H1 (cell line): ENCODE measurements around the gene NKAIN2. TPM values are rescaled to one million over a fixed set of nuclear protein-coding genes. Genes with fewer than 3 reads are reported as not detected.

ENCODE experiments used
- CTCF ChIA-PET: fragments of 300-600 bp; sonication (Branson Sonifier 250); formaldehyde crosslinking; loops from one replicate; lab custom pipeline; 2021; ENCODE audit not compliant: partially characterized antibody; lab: Charles Lee
- POLR2A ChIA-PET: fragments of 300-600 bp; sonication (Branson Sonifier 250); formaldehyde crosslinking; loops from one replicate; lab custom pipeline; 2021; ENCODE audit warnings: inconsistent platforms; ENCODE audit not compliant: partially characterized antibody; lab: Charles Lee
- DNase-seq, 2 experiments: peaks; one replicate each; pipeline versions ENCODE4 v3.0.0 to v3.0.0-alpha.2; 2010 to 2022; ENCODE audit warnings: low spot score in 2 of 2, low read depth in 1 of 2, mixed read lengths in 1 of 2
- FAIRE-seq: peaks from 2 replicates; lab custom pipeline; 2011; peaks lifted over from hg19 to GRCh38; lab: Jason Lieb, UNC
- H2AFZ ChIP-seq: 2 replicates; pipeline ENCODE4 v1.8.1; 2012; ENCODE audit warnings: low read length, inconsistent platforms
- H2AK5ac ChIP-seq: 2 replicates; pipeline ENCODE4 v1.6.1; 2013; ENCODE audit warnings: low read depth, low read length
- H2BK120ac ChIP-seq: replicated peaks from 2 replicates; pipeline ENCODE3; 2013; ENCODE audit warnings: low read depth, low read length, inconsistent platforms
- H2BK12ac ChIP-seq: 2 replicates; pipeline ENCODE4 v1.6.1; 2013; ENCODE audit warnings: low read depth, low read length
- H2BK15ac ChIP-seq: 2 replicates; pipeline ENCODE4 v1.6.1; 2013; ENCODE audit warnings: low read length
- H2BK20ac ChIP-seq: 2 replicates; pipeline ENCODE4 v1.6.1; 2013; ENCODE audit warnings: low read length
- H2BK5ac ChIP-seq: 2 replicates; pipeline ENCODE4 v1.6.1; 2013; ENCODE audit warnings: low read depth, low read length
- H3K14ac ChIP-seq: 2 replicates; pipeline ENCODE4 v1.6.1; 2013; ENCODE audit warnings: inconsistent platforms; ENCODE audit not compliant: insufficient read length
- H3K18ac ChIP-seq: 2 replicates; pipeline ENCODE4 v1.6.1; 2013; ENCODE audit warnings: low read length; ENCODE audit errors: extremely low read depth
- H3K23ac ChIP-seq: 2 replicates; pipeline ENCODE4 v1.6.1; 2013; ENCODE audit warnings: inconsistent platforms; ENCODE audit not compliant: insufficient read length
- H3K23me2 ChIP-seq: 2 replicates; pipeline ENCODE4 v1.6.1; 2013; ENCODE audit warnings: low read depth, low read length
- H3K27ac ChIP-seq: 2 replicates; pipeline ENCODE4 v1.6.1; 2011; ENCODE audit warnings: low read depth, low read length, inconsistent platforms
- H3K27me3 ChIP-seq, 4 experiments: replicated peaks in 1 of 4; 1 replicate in 1 of 4; 2 replicates in 3 of 4; pipeline versions ENCODE4 v1.6.1 to v1.8.1; 2011 to 2013; ENCODE audit warnings: low read length in 3 of 4, mild to moderate bottlenecking in 3 of 4, inconsistent platforms in 2 of 4, mixed read lengths in 2 of 4, moderate library complexity in 1 of 4; ENCODE audit not compliant: control insufficient read depth in 3 of 4, insufficient read depth in 3 of 4; ENCODE audit errors: extremely low read depth in 1 of 4
- H3K36me3 ChIP-seq, 4 experiments: 2 replicates each; pipeline versions ENCODE4 v1.6.1 to v1.8.1; 2011 to 2013; ENCODE audit warnings: mild to moderate bottlenecking in 4 of 4, low read length in 3 of 4, moderate library complexity in 2 of 4, control low read depth in 1 of 4, inconsistent platforms in 1 of 4; ENCODE audit not compliant: insufficient read depth in 4 of 4, control insufficient read depth in 2 of 4
- H3K4ac ChIP-seq: replicated peaks from 2 replicates; pipeline ENCODE3; 2013; ENCODE audit warnings: low read length, low read depth, mixed read lengths, inconsistent platforms; ENCODE audit not compliant: insufficient read length
- H3K4me1 ChIP-seq, 4 experiments: replicated peaks in 1 of 4; 1 replicate in 1 of 4; 2 replicates in 3 of 4; pipeline versions ENCODE4 v1.6.1 to v1.8.1; 2011 to 2013; ENCODE audit warnings: low read length in 3 of 4, inconsistent platforms in 2 of 4, mixed read lengths in 1 of 4; ENCODE audit not compliant: insufficient read depth in 4 of 4, control insufficient read depth in 3 of 4
- H3K4me2 ChIP-seq, 2 experiments: 2 replicates each; pipeline versions ENCODE4 v1.6.1 to v1.8.1; 2011 to 2013; ENCODE audit warnings: low read depth in 2 of 2, low read length in 2 of 2, control low read depth in 1 of 2, inconsistent platforms in 1 of 2, mild to moderate bottlenecking in 1 of 2; ENCODE audit not compliant: insufficient read depth in 1 of 2
- H3K4me3 ChIP-seq, 4 experiments: fragments of 200-600, 300-600 bp in 1 of 4; sonication (generic), shearing (Covaris generic), sonication (Bioruptor Twin) in 1 of 4; 2 replicates each; pipeline versions ENCODE4 v1.5.1 to v1.8.1; 2011 to 2016; ENCODE audit warnings: low read length in 4 of 4, low read depth in 3 of 4, control low read depth in 2 of 4, inconsistent platforms in 2 of 4, mild to moderate bottlenecking in 2 of 4, mixed read lengths in 1 of 4, moderate library complexity in 1 of 4; ENCODE audit not compliant: insufficient read depth in 2 of 4; ENCODE audit errors: extremely low read depth in 1 of 4
- H3K56ac ChIP-seq: replicated peaks from 2 replicates; pipeline ENCODE3; 2013; ENCODE audit warnings: low read depth, mild to moderate bottlenecking, mixed read lengths, low read length, inconsistent platforms; ENCODE audit not compliant: insufficient read length
- H3K79me1 ChIP-seq: 2 replicates; pipeline ENCODE4 v1.6.1; 2013; ENCODE audit warnings: low read depth, low read length, control low read depth
- H3K79me2 ChIP-seq, 2 experiments: 2 replicates each; pipeline versions ENCODE4 v1.6.1 to v1.8.1; 2012 to 2013; ENCODE audit warnings: low read length in 2 of 2, mild to moderate bottlenecking in 2 of 2, inconsistent platforms in 1 of 2; ENCODE audit not compliant: insufficient read depth in 2 of 2, control insufficient read depth in 1 of 2
- H3K9ac ChIP-seq, 4 experiments: replicated peaks in 1 of 4; 1 replicate in 1 of 4; 2 replicates in 3 of 4; pipeline versions ENCODE4 v1.6.1 to v1.8.1; 2011 to 2013; ENCODE audit warnings: low read depth in 3 of 4, low read length in 3 of 4, control low read depth in 2 of 4, mild to moderate bottlenecking in 2 of 4, moderate library complexity in 2 of 4, inconsistent platforms in 1 of 4; ENCODE audit errors: extremely low read depth in 1 of 4
- H3K9me3 ChIP-seq, 2 experiments: 2 replicates each; pipeline versions ENCODE4 v1.6.1 to v1.8.1; 2012 to 2013; ENCODE audit warnings: mild to moderate bottlenecking in 2 of 2, moderate library complexity in 2 of 2, control low read depth in 1 of 2, inconsistent platforms in 1 of 2, low read depth in 1 of 2, low read length in 1 of 2, mixed read lengths in 1 of 2; ENCODE audit not compliant: insufficient read depth in 2 of 2
- H4K20me1 ChIP-seq, 2 experiments: replicated peaks in 1 of 2; 2 replicates each; pipeline versions ENCODE3 to v1.8.1; 2011 to 2013; ENCODE audit warnings: inconsistent platforms in 2 of 2, low read length in 2 of 2, mild to moderate bottlenecking in 1 of 2; ENCODE audit not compliant: insufficient read depth in 2 of 2, control insufficient read depth in 1 of 2
- H4K5ac ChIP-seq: 2 replicates; pipeline ENCODE4 v1.6.1; 2013; ENCODE audit warnings: low read length, low read depth, mixed read lengths, inconsistent platforms; ENCODE audit not compliant: insufficient read length
- H4K8ac ChIP-seq: 2 replicates; pipeline ENCODE4 v1.8.0; 2013; ENCODE audit warnings: mild to moderate bottlenecking, moderate library complexity, low read length, inconsistent platforms; ENCODE audit not compliant: insufficient read depth; ENCODE audit errors: extremely low read depth
- H4K91ac ChIP-seq: replicated peaks from 2 replicates; pipeline ENCODE3; 2013; ENCODE audit warnings: low read length, mixed read lengths, inconsistent platforms; ENCODE audit not compliant: insufficient read length
- BRCA1 ChIP-seq: IDR thresholded peaks from 2 replicates; pipeline ENCODE4 v1.6.1; 2012; ENCODE audit warnings: low read depth, low read length, improper control_type of control experiment
- CHD2 ChIP-seq: IDR thresholded peaks from 2 replicates; pipeline ENCODE4 v1.6.1; 2012; ENCODE audit warnings: low read length, improper control_type of control experiment
- CREB1 ChIP-seq: IDR thresholded peaks from 2 replicates; pipeline ENCODE4 v1.6.1; 2012; ENCODE audit warnings: inconsistent platforms
- EGR1 ChIP-seq: IDR thresholded peaks from 2 replicates; pipeline ENCODE4 v1.6.1; 2011; ENCODE audit warnings: low read depth, low read length, borderline replicate concordance
- GABPA ChIP-seq: IDR thresholded peaks from 2 replicates; pipeline ENCODE4 v1.6.1; 2011; ENCODE audit warnings: mild to moderate bottlenecking, low read length, moderate library complexity, borderline replicate concordance; ENCODE audit not compliant: insufficient read depth
- KDM4A ChIP-seq: IDR thresholded peaks from one replicate; pipeline ENCODE4 v1.7.1; 2012; ENCODE audit warnings: low read depth, mild to moderate bottlenecking, moderate library complexity, low read length, inconsistent platforms; ENCODE audit not compliant: severe bottlenecking
- KDM5A ChIP-seq: fragments of 200-600 bp; IDR thresholded peaks from 2 replicates; pipeline ENCODE4 v1.7.1; 2012; ENCODE audit warnings: mild to moderate bottlenecking, low read length, inconsistent platforms, mixed read lengths
- PHF8 ChIP-seq: fragments of 200-600 bp; sonication (generic); conservative IDR thresholded peaks from 2 replicates; pipeline ENCODE4 v1.7.1; 2012; ENCODE audit warnings: low read depth, mild to moderate bottlenecking, inconsistent platforms, low read length, moderate library complexity
- POLR2A ChIP-seq, 2 experiments: IDR thresholded peaks; 1 replicate in 1 of 2; 2 replicates in 1 of 2; pipeline ENCODE4 v1.6.1; 2011; ENCODE audit warnings: low read depth in 2 of 2, low read length in 2 of 2, mild to moderate bottlenecking in 2 of 2; ENCODE audit errors: control extremely low read depth in 1 of 2
- RXRA ChIP-seq: IDR thresholded peaks from 2 replicates; pipeline ENCODE4 v1.6.1; 2011; ENCODE audit warnings: low read depth, mild to moderate bottlenecking, low read length, moderate library complexity; ENCODE audit not compliant: insufficient read depth
- SIN3A ChIP-seq, 2 experiments: IDR thresholded peaks in 1 of 2; conservative IDR thresholded peaks in 1 of 2; 2 replicates each; pipeline ENCODE4 v1.6.1; 2011 to 2012; ENCODE audit warnings: low read length in 2 of 2, improper control_type of control experiment in 1 of 2, low read depth in 1 of 2, mild to moderate bottlenecking in 1 of 2
- SIX5 ChIP-seq: IDR thresholded peaks from 2 replicates; pipeline ENCODE4 v1.6.1; 2011; ENCODE audit warnings: mild to moderate bottlenecking, low read depth, low read length
- SRF ChIP-seq: IDR thresholded peaks from 2 replicates; pipeline ENCODE4 v1.6.1; 2011; ENCODE audit warnings: mild to moderate bottlenecking, low read depth, low read length, moderate library complexity
- TCF12 ChIP-seq: IDR thresholded peaks from 2 replicates; pipeline ENCODE4 v1.6.1; 2011; ENCODE audit warnings: low read depth, mild to moderate bottlenecking, low read length
- TEAD4 ChIP-seq: IDR thresholded peaks from 2 replicates; pipeline ENCODE4 v1.6.1; 2012; ENCODE audit warnings: low read depth, low read length, inconsistent platforms, mixed read lengths
- YY1 ChIP-seq: IDR thresholded peaks from 2 replicates; pipeline ENCODE4 v1.6.1; 2011; ENCODE audit warnings: low read depth, mild to moderate bottlenecking, low read length
- WGBS, 2 experiments: shearing (Covaris generic) in 1 of 2; methylation state at CpG; one replicate each; pipeline versions ENCODE4 v1.1.6 to v1.1.7; 2013 to 2015; ENCODE audit warnings: low lambda C conversion rate in 2 of 2, mixed read lengths in 2 of 2, inconsistent platforms in 1 of 2, low coverage in 1 of 2, missing lambda C conversion rate in 1 of 2; ENCODE audit not compliant: insufficient replicate concordance in 2 of 2, insufficient coverage in 1 of 2, insufficient read length in 1 of 2; ENCODE audit errors: extremely low coverage in 1 of 2, missing lambda C conversion rate in 1 of 2; 5-methylcytosine and 5-hydroxymethylcytosine counted together
- polyA plus RNA-seq, 7 experiments: library from polyadenylated mRNA; depleted of rRNA in 3 of 7; stranded (reverse) in 5 of 7; unstranded in 2 of 7; fragments of >200 nt in 5 of 7; fragments of 200-250 nt in 2 of 7; gene quantifications; 1 replicate in 5 of 7; 2 replicates in 1 of 7; 4 replicates in 1 of 7; pipeline versions ENCODE4 v1.2.1 to v1.2.3, GENCODE V29; 2011 to 2013; ENCODE audit warnings: missing spikeins in 2 of 7, mixed read lengths in 2 of 7
- total RNA-seq: library from RNA; stranded (reverse); fragmentation: NEBNext Ultra II Directional; extraction: Animal tissue kit (Norgen Biotek cat#: 25700); gene quantifications from 2 replicates; pipeline ENCODE4 v1.2.1, GENCODE V29; 2021

NKAIN2 gene
- total and polyA plus RNA-seq, 2 of the 8 experiments (the other 6 are each of a cell fraction or from before 2014, with no cell fraction given): 0.20 to 0.34 TPM

GRCh38 chr6:123848347-123848746 is 44.7 kb downstream of the NKAIN2 start:
- Histone ChIP-seq H2BK120ac (no peak overlapping the region), H4K91ac (no peak overlapping the region), H2BK5ac (no peak overlapping the region), H2AK5ac (no peak overlapping the region), H4K20me1 (no peaks in the 10 kb centered on the region), H3K14ac (no peak overlapping the region), H3K23ac (no peak overlapping the region), H2BK12ac (no peak overlapping the region), H3K4me2 (no peak overlapping the region), H3K9ac (no peak overlapping the region), H3K79me1 (no peaks in the 10 kb centered on the region), H3K56ac (no peak overlapping the region), H3K23me2 (no peaks in the 10 kb centered on the region), H3K18ac (no peak overlapping the region), H2BK20ac (no peak overlapping the region), H3K79me2 (no peaks in the 10 kb centered on the region), H3K27ac (no peak overlapping the region), H3K27me3 (no peaks in the 10 kb centered on the region; a peak in 1 of 7 replicates), H3K9me3 (no peaks in the 10 kb centered on the region), H3K4me1 (no peaks in the 10 kb centered on the region), H3K4me3 (no peak overlapping the region), H3K36me3 (no peaks in the 10 kb centered on the region), H4K5ac (no peak overlapping the region), H4K8ac (no peak overlapping the region), H2AFZ (no peak overlapping the region), H3K4ac (no peak overlapping the region), H2BK15ac (no peak overlapping the region)
- POLR2A ChIA-PET: no interaction called here
- CTCF ChIA-PET: interaction anchor here (1.1 to 2.0 kb wide), 4 partner anchors 10 to 115 kb away, joined by 3 to 9 read pairs (median 5); no protein-coding TSS in a partner anchor
- WGBS, 2 experiments: 98% methylated on average over 2 of the region's 2 CpGs; no CpG with 5 or more reads in 1 of the 2 experiments
- FAIRE-seq (no peak), DNase-seq (no peak)
- TF ChIP-seq TEAD4: no peak
- no peak for TF ChIP-seq TCF12
- TF ChIP-seq GABPA: no peak
- no peak for TF ChIP-seq SIN3A (conservative IDR thresholded peaks at IDR 0.05 in 1 of 2, IDR thresholded peaks at IDR 0.05 in 1 of 2; ENCODE audit: low read depth in 1 of 2, low read length in 2 of 2)
- no peak for TF ChIP-seq SRF
- TF ChIP-seq EGR1: no peak
- no peak for TF ChIP-seq POLR2A (IDR thresholded peaks at IDR 0.05; ENCODE audit: control extremely low read depth in 1 of 2, low read depth in 2 of 2, low read length in 2 of 2)
- TF ChIP-seq KDM4A: no peak
- no peak for TF ChIP-seq SIX5
- no peak for TF ChIP-seq KDM5A
- no peak for TF ChIP-seq YY1
- no peak for TF ChIP-seq CHD2
- TF ChIP-seq CREB1: no peak
- no peak for TF ChIP-seq PHF8
- no peak for TF ChIP-seq RXRA
- no peak for TF ChIP-seq BRCA1
